Psoas muscle (tissue), 8 donors: Measurements from ENCODE around the gene LTBR. TPM values are rescaled to one million over a fixed set of nuclear protein-coding genes. Genes with fewer than 3 reads are reported as not detected.
A peak's percentile ranks its signal among the peaks of the same experiment; 100 is the strongest.

Experiments
- ATAC-seq, 4 donors: fragments of 200-7000 bp; cut with Tn5 transposase; one replicate each; pipeline ENCODE4 v1.9.1; 2020; ENCODE audit warnings: moderate library complexity in 3 of 4, mild to moderate bottlenecking in 2 of 4
- DNase-seq, 2 donors: peaks; one replicate each; pipeline ENCODE4 v3.0.0-alpha.2; 2020
- H3K27ac ChIP-seq: fragments of 200-600 bp; one replicate; pipeline ENCODE4 v1.8.0; 2022
- H3K27me3 ChIP-seq, 3 donors: fragments of 200-600 bp in 1 of 3; one replicate each; pipeline versions ENCODE4 v1.6.1 to v1.8.0; 2013 to 2022; ENCODE audit warnings: low read length in 2 of 3, mild to moderate bottlenecking in 2 of 3, moderate library complexity in 1 of 3; ENCODE audit not compliant: insufficient read depth in 3 of 3
- H3K36me3 ChIP-seq, 2 donors: fragments of 200-600 bp in 1 of 2; one replicate each; pipeline versions ENCODE4 v1.6.1 to v1.8.0; 2013 to 2022; ENCODE audit warnings: low read depth in 1 of 2, mild to moderate bottlenecking in 1 of 2, moderate library complexity in 1 of 2; ENCODE audit not compliant: insufficient read depth in 1 of 2
- H3K4me1 ChIP-seq: fragments of 200-600 bp; one replicate; pipeline ENCODE4 v1.8.0; 2022
- H3K4me3 ChIP-seq: fragments of 200-600 bp; one replicate; pipeline ENCODE4 v1.8.0; 2022; ENCODE audit warnings: mild to moderate bottlenecking
- H3K9me3 ChIP-seq: fragments of 200-600 bp; one replicate; pipeline ENCODE4 v1.8.0; 2022
- WGBS, 3 donors: extraction: QIAGEN DNeasy Blood & Tissue Kit; methylation state at CpG; one replicate each; pipeline versions ENCODE4 v1.1.6 to v1.1.7; 2013; 5-methylcytosine and 5-hydroxymethylcytosine counted together
- intact Hi-C, 2 donors: fragments of 100-400 bp; cut with DNase I; formaldehyde crosslinking; loops; one replicate each; pipeline versions ENCODE4 v1.11.0 to v1.14.2; 2022
- polyA plus RNA-seq, 3 donors: library from polyadenylated mRNA; stranded (reverse); fragments of 200-250 nt; gene quantifications; one replicate each; pipeline ENCODE4 v1.2.3, GENCODE V29; 2013
- total RNA-seq, 4 donors: library from RNA; stranded (reverse); fragmentation: NEBNext Ultra II Directional in 2 of 4; extraction: Animal tissue kit (Norgen Biotek cat#: 25700) in 2 of 4; gene quantifications; one replicate each; pipeline versions ENCODE4 v1.2.1 to v1.2.4, GENCODE V29; 2021 to 2023
- TF ChIP-seq, protein P1 (sequence below): fragments of 200-600 bp; IDR thresholded peaks from one replicate; pipeline ENCODE4 v1.8.0; 2022; ENCODE audit warnings: antibody characterized with exemption
- donor health status: healthy with polysubstance abuse.
- donor health status: DM: no; HTN: no; CAD: no; lungs with moderate emphysema.
- donor health status: Bipolar disorder and iron deficiency.
- donor health status: healthy.
- donor health status: DM: yes; HTN: yes; CAD: no.
- donor health status: DM: no; HTN: no; CAD: no.
- donor health status: DM: no; HTN: no; CAD: no.
- donor health status: DM: yes; HTN: yes; CAD: no.

Gene LTBR
- total and polyA plus RNA-seq, 7 donors = 15.3 to 38.8 (median 34.5) TPM

DNA sequence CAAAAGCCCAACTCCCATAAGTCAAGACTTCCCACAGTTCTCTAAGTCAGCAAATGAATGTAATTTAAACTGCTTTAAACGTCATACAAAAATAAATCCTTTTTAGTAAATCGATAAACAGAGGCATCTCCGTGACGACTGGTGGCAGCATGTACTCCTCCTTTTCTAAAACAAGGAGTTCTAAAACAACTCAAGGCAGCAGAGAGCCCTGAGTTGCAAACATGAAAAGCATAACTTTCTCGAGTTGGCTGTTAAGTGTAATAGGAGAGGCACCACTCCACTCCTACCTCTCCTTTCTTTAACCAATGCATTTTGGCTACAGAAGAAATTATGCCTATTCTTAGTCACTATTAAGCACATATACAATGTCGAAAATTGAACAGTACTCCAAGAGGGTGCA is 22.0 kb downstream of the LTBR start:
- intact Hi-C loops = no loop called here
- no peak for DNase-seq
- peaks cover 0 to under 1% of the 10 kb centered on the region in 2 donors for H3K36me3 ChIP-seq
- 44 to 54% (median 46%) methylated on average over 6 of the region's 6 CpGs for WGBS, 3 donors
- no peaks in the 10 kb centered on the region for H3K4me1 ChIP-seq
- TF ChIP-seq, protein P1, sequence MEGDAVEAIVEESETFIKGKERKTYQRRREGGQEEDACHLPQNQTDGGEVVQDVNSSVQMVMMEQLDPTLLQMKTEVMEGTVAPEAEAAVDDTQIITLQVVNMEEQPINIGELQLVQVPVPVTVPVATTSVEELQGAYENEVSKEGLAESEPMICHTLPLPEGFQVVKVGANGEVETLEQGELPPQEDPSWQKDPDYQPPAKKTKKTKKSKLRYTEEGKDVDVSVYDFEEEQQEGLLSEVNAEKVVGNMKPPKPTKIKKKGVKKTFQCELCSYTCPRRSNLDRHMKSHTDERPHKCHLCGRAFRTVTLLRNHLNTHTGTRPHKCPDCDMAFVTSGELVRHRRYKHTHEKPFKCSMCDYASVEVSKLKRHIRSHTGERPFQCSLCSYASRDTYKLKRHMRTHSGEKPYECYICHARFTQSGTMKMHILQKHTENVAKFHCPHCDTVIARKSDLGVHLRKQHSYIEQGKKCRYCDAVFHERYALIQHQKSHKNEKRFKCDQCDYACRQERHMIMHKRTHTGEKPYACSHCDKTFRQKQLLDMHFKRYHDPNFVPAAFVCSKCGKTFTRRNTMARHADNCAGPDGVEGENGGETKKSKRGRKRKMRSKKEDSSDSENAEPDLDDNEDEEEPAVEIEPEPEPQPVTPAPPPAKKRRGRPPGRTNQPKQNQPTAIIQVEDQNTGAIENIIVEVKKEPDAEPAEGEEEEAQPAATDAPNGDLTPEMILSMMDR = no peak
- ATAC-seq = no peak
- H3K27me3 ChIP-seq = no peaks in the 10 kb centered on the region
- H3K4me3 ChIP-seq = no peak overlapping the region
- H3K27ac ChIP-seq = no peak overlapping the region
- no peaks in the 10 kb centered on the region for H3K9me3 ChIP-seq

DNA sequence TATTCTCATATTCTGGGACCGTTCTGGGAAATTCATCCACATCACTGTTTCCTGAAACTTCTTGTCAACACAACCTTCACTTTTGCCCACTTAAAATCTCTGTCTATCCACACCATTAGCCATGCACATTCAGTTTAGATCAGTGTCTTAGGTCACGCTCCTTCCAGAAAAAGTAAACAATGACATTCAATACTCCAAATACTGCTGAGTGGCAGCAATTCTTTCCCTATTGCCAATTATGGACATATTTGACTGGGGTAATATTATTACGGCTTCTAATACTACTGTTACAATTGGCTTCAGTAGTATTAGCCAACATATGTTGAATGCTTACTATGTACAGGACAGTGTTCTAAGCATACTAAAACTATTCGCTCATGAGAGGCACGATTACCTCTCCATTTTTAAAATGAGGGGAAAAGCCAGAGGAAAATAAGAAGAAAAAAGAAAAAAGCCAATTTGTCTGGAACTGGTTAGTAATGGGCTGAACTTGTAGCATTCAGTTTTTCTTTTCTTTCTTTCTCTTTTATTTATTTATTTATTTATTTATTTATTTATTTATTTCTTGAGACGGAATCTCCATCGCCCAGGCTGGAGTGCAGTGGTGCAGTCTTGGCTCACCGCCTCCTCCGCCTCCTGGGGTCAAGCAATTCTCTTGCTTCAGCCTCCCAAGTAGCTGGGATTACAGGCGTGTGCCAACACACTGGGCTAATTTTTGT is 23.4 kb downstream of the LTBR start:
- no peak for ATAC-seq
- DNase-seq = no peak
- Histone ChIP-seq H3K9me3 (no peaks in the 10 kb centered on the region), H3K36me3 (no peaks in the 10 kb centered on the region), H3K4me3 (no peak overlapping the region), H3K27ac (no peak overlapping the region), H3K27me3 (no peaks in the 10 kb centered on the region), H3K4me1 (no peaks in the 10 kb centered on the region)
- intact Hi-C loops = no loop called here
- WGBS, 3 donors = 91 to 93% (median 92%) methylated on average over 10 of the region's 10 CpGs
- TF ChIP-seq, protein P1 = no peak

DNA sequence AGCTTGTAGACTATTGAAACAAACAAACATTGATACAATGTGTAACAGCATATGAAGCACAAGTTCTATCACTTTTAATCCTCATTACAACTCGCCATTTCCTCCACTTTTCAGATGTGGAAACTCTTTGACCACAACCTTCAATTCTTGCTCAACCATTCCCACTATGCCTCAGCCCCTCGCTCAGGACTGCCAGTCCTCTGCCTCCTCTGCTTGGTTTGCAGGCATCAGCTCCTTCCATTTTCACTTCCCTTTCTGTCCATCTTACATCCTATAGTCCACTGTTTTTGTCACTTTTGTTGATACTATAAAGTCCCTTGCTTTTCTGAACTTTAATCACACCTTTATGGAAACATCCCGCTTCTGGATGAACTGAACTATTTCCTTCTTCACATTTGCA is 32.6 kb downstream of the LTBR start:
- Histone ChIP-seq H3K27ac (no peak overlapping the region), H3K36me3 (no peaks in the 10 kb centered on the region), H3K27me3 (no peaks in the 10 kb centered on the region), H3K4me1 (no peaks in the 10 kb centered on the region), H3K9me3 (no peaks in the 10 kb centered on the region), H3K4me3 (no peak overlapping the region)
- ATAC-seq (peak in 1 of 4 donors; percentile 28), DNase-seq (no peak)
- intact Hi-C loops = no loop called here
- WGBS, 3 donors = 88 to 95% (median 94%) methylated on average over 3 of the region's 3 CpGs
- TF ChIP-seq, protein P1 = no peak

DNA sequence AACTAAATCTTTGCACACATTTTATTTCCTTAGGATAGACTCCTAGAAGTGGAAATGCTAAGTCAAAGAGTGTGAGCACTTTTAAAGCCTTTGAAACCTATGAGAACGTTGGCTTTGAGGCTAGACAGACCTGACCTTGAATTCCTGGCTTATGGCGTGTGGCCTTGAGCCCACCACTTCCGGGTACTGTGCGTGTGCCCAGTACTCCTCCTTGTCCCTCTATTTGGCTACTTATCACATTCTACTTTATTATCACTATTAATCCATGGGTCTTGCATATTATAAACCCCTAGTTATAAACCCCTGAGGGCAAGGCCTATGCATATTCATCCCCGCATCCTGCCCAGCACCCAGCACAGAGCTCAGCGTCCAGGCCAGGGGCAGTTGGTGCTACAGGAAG is 34.8 kb downstream of the LTBR start:
- intact Hi-C loops = no loop called here
- TF ChIP-seq, protein P1 = no peak
- DNase-seq (no peak), ATAC-seq (no peak)
- H3K36me3 ChIP-seq = no peaks in the 10 kb centered on the region
- H3K4me1 ChIP-seq = peaks cover 6% of the 10 kb centered on the region
- no peak overlapping the region for H3K27ac ChIP-seq
- H3K27me3 ChIP-seq = no peaks in the 10 kb centered on the region
- 62 to 79% (median 66%) methylated on average over 6 of the region's 6 CpGs for WGBS, 3 donors
- H3K4me3 ChIP-seq = no peak overlapping the region
- H3K9me3 ChIP-seq = no peaks in the 10 kb centered on the region

DNA sequence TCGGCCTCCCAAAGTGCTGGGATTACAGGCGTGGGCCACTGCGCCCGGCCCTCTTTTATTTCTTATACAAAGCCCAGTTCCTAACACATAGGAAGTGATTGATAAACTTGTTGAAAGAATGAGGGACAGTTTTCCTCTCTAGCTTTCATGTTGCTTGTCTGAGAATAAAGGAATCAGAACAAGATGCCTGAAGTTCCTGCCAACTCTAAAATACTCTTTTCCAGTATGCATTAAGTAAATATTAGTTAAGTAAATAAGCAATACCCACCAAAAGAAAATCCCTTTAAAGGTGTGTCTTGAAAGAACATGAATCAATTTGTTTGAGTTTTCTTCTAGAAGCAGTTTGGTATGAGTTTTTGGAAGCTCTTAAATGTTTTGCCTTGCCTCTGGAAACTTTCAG is 36.4 kb downstream of the LTBR start:
- intact Hi-C loops = loop anchor here in 1 of 2 donors (5.0 kb wide), 1 partner anchor 117 kb away; no protein-coding TSS in a partner anchor
- ATAC-seq = no peak
- TF ChIP-seq, protein P1 = no peak
- DNase-seq = no peak
- Histone ChIP-seq H3K27ac (no peak overlapping the region), H3K27me3 (no peaks in the 10 kb centered on the region), H3K4me3 (no peak overlapping the region), H3K4me1 (peaks cover 8% of the 10 kb centered on the region), H3K9me3 (no peaks in the 10 kb centered on the region), H3K36me3 (no peaks in the 10 kb centered on the region)
- 78 to 88% (median 80%) methylated on average over 4 of the region's 4 CpGs for WGBS, 3 donors
